Heart right ventricle (tissue), 16 donors: ENCODE results near the gene NFIB. TPM values are rescaled to one million over a fixed set of nuclear protein-coding genes. Genes with fewer than 3 reads are reported as not detected.
A peak's percentile ranks its signal among the peaks of the same experiment; 100 is the strongest.

Experiments used
- ATAC-seq, 8 donors: fragments of 200-7000 bp; cut with Tn5 transposase; one replicate each; pipeline ENCODE4 v1.9.1; 2020; ENCODE audit warnings: mild to moderate bottlenecking in 8 of 8, moderate library complexity in 8 of 8, moderate number of reproducible peaks in 1 of 8
- DNase-seq, 2 donors: peaks; one replicate each; pipeline ENCODE4 v3.0.0-alpha.2; 2020
- H3K27ac ChIP-seq, 10 donors: fragments of 200-600 bp; sonication (generic) in 2 of 10; one replicate each; pipeline versions ENCODE4 v1.5.0 to v1.8.0; 2020 to 2022; ENCODE audit warnings: mild to moderate bottlenecking in 3 of 10
- H3K27me3 ChIP-seq, 7 donors: fragments of 200-600 bp; one replicate each; pipeline ENCODE4 v1.8.0; 2021 to 2022; ENCODE audit warnings: mild to moderate bottlenecking in 2 of 7
- H3K36me3 ChIP-seq, 9 donors: fragments of 200-600 bp; sonication (generic) in 1 of 9; one replicate each; pipeline versions ENCODE4 v1.5.0 to v1.8.0; 2020 to 2022; ENCODE audit warnings: mild to moderate bottlenecking in 2 of 9
- H3K4me1 ChIP-seq, 9 donors: fragments of 200-600 bp; sonication (generic) in 1 of 9; one replicate each; pipeline versions ENCODE4 v1.5.0 to v1.8.0; 2020 to 2022; ENCODE audit warnings: mild to moderate bottlenecking in 4 of 9
- H3K4me3 ChIP-seq, 10 donors: fragments of 200-600 bp; sonication (generic) in 2 of 10; one replicate each; pipeline versions ENCODE4 v1.5.0 to v1.8.0; 2020 to 2022; ENCODE audit warnings: mild to moderate bottlenecking in 7 of 10, moderate library complexity in 2 of 10
- H3K9me3 ChIP-seq, 11 donors: fragments of 200-600 bp in 10 of 11; sonication (generic) in 2 of 11; one replicate each; pipeline versions ENCODE4 v1.5.0 to v1.8.0; 2013 to 2022; ENCODE audit warnings: mild to moderate bottlenecking in 2 of 11, control low read depth in 1 of 11, moderate library complexity in 1 of 11
- CTCF ChIP-seq, 9 donors: fragments of 200-600 bp; sonication (generic) in 2 of 9; IDR thresholded peaks; one replicate each; pipeline versions ENCODE4 v1.5.0 to v1.8.0; 2021 to 2022; ENCODE audit warnings: antibody characterized with exemption in 9 of 9, mild to moderate bottlenecking in 5 of 9, moderate library complexity in 1 of 9
- whole genome bisulfite sequencing, 2 donors: extraction: QIAGEN DNeasy Blood & Tissue Kit; methylation state at CpG; one replicate each; pipeline ENCODE4 v1.1.7; 2013; ENCODE audit warnings: inconsistent platforms in 1 of 2; 5-methylcytosine and 5-hydroxymethylcytosine counted together
- intact Hi-C, 10 donors: fragments of 100-400 bp; cut with DNase I; formaldehyde crosslinking; loops; one replicate each; pipeline versions ENCODE4 v1.11.1 to v1.14.2; 2022
- polyA plus RNA-seq, 2 donors: library from polyadenylated mRNA; stranded (reverse); fragments of 200-250 nt; gene quantifications; one replicate each; pipeline ENCODE4 v1.2.3, GENCODE V29; 2013
- total RNA-seq, 10 donors: library from RNA; stranded (reverse); fragmentation: NEBNext Ultra II Directional in 3 of 10; extraction: Animal tissue kit (Norgen Biotek cat#: 25700) in 3 of 10; gene quantifications; one replicate each; pipeline versions ENCODE4 v1.2.1 to v1.2.4, GENCODE V29; 2021 to 2023
- donor health status: Arrhythmogenic right ventricular cardiomyopathy.
- donor health status: ischemic (EF 13 %, LVEDD 7.1; RV severe dilation, severe dysfunction).
- donor health status: healthy with polysubstance abuse.
- donor health status: DM: no; HTN: yes; CAD: no.
- donor health status: DM: no; HTN: no; CAD: no.
- donor health status: ischemic (EF 25% LVEDD 6.9; RV normal size, moderate dysfunction).
- donor health status: ischemic (EF 25% LVEDD 5.7; RV mildly dilated, moderate dysfunction).
- donor health status: healthy.
- donor health status: DM: yes; HTN: yes; CAD: no.
- donor health status: Ischemic cardiomyopathy.
- donor health status: ischemic (EF 35%, LVEDD 5.7; RV mildly dilated, moderate dysfunction).
- donor health status: nonischemic (EF 11% LVEDD 7.7; RV severe dilation, severe dysfunction).
- donor health status: DM: yes; HTN: yes; CAD: no.
- donor health status: PGD.
- donor health status: ischemic (EF 29% LVEDD 5.4; RV normal size, mild dysfunction).
- donor health status: nonischemic (EF 23%, LVEDD 6.1; RV moderate dilation, normal function).

The NFIB gene
- total and polyA plus RNA-seq, 12 donors, result 16.7 to 145 (median 124) TPM

- TF ChIP-seq CTCF (IDR thresholded peaks at IDR 0.05), result no peak
- ATAC-seq (no peak), DNase-seq (no peak)
- Histone ChIP-seq H3K36me3 (peaks cover 0 to 48% (median 16%) of the 10 kb centered on the region in 9 donors), H3K27ac (no peak overlapping the region), H3K4me3 (no peak overlapping the region), H3K4me1 (peaks cover 0 to 39% (median 8%) of the 10 kb centered on the region in 9 donors), H3K27me3 (no peaks in the 10 kb centered on the region), H3K9me3 (no peaks in the 10 kb centered on the region)
- 96 to 98% methylated on average over 5 of the region's 5 CpGs for WGBS, 2 donors
- intact Hi-C loops, result no loop called here
Measured at GRCh38 chr9:14086495-14086894, 227.4 kb downstream of the NFIB start.

DNA sequence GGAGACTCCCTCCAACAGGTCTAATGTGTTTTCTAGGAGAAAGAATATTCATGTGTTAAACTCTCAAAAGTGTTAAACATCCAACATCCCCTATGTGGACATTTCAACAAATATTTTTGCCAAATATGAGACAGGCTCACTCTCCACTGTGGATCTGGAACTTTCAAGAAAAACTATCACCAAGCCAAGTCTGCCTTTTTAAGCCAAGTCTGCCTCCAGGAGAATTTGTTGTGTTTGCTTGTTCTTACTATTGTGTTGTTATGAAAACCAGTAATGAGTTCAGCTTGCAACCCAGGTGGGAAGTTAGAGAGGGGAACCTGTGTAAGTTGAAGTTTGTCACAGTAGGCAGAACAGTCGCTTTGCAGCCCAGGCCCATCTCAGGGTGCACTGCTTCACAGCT lies 228.1 kb downstream of the NFIB start:
- no peak for DNase-seq
- H3K4me1 ChIP-seq, result peaks cover 0 to 33% (median 8%) of the 10 kb centered on the region in 9 donors
- peaks cover 0 to 44% (median 16%) of the 10 kb centered on the region in 9 donors for H3K36me3 ChIP-seq
- no peak overlapping the region for H3K27ac ChIP-seq
- 95 to 96% methylated on average over 1 of the region's 1 CpG for WGBS, 2 donors
- no peaks in the 10 kb centered on the region for H3K9me3 ChIP-seq
- H3K4me3 ChIP-seq, result no peak overlapping the region
- TF ChIP-seq CTCF (IDR thresholded peaks at IDR 0.05), result no peak
- no peaks in the 10 kb centered on the region for H3K27me3 ChIP-seq
- intact Hi-C loops, result no loop called here
- no peak for ATAC-seq

- TF ChIP-seq CTCF (IDR thresholded peaks at IDR 0.05), result no peak
- H3K9me3 ChIP-seq, result no peaks in the 10 kb centered on the region
- no peaks in the 10 kb centered on the region for H3K27me3 ChIP-seq
- H3K4me3 ChIP-seq, result no peak overlapping the region
- DNase-seq (no peak), ATAC-seq (peak in 3 of 8 donors; percentile 29 to 59 (median 47))
- peaks cover 0 to 24% (median 5%) of the 10 kb centered on the region in 9 donors for H3K4me1 ChIP-seq
- peak overlapping the region in 2 of 10 donors; percentile 11 to 16 for H3K27ac ChIP-seq
- intact Hi-C loops, result no loop called here
- 84 to 87% methylated on average over 3 of the region's 3 CpGs for WGBS, 2 donors
- H3K36me3 ChIP-seq, result peaks cover 0 to 42% (median 16%) of the 10 kb centered on the region in 9 donors
Measured at GRCh38 chr9:14084867-14085266, 229.1 kb downstream of the NFIB start.

DNA sequence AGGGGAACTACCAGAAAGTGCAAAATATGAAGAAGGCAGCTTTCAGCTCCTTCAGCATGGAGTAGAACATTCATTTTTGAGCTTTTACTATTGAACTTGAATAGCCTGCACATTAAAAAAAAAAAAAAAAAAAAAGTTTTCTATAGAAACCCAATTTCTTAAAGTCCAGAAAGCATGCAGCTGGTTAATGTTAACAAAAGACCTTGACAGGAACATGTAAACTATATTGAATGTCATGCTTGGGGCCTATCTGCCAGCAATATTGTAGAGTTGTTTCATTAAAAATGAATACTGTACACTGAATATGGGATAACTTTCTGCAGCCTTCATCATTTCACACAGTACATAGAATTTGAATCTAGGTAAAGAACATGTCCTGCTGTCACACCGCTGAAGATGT lies 230.6 kb downstream of the NFIB start:
- Histone ChIP-seq H3K9me3 (no peaks in the 10 kb centered on the region), H3K4me1 (peaks cover 0 to 15% (median 0%) of the 10 kb centered on the region in 9 donors), H3K4me3 (no peak overlapping the region), H3K27ac (no peak overlapping the region), H3K36me3 (peaks cover 0 to 46% (median 16%) of the 10 kb centered on the region in 9 donors), H3K27me3 (no peaks in the 10 kb centered on the region)
- 74 to 80% methylated on average over 1 of the region's 1 CpG for WGBS, 2 donors
- DNase-seq (no peak), ATAC-seq (no peak)
- TF ChIP-seq CTCF (IDR thresholded peaks at IDR 0.05), result no peak
- intact Hi-C loops, result no loop called here
